ENCODE measurements around the gene B4GALT1. TPM values are rescaled to one million over a fixed set of nuclear protein-coding genes. Genes with fewer than 3 reads are reported as not detected.

The B4GALT1 gene
- total RNA-seq, 4 donors from 2014 or later, result 23.7 to 126 (median 93.7) TPM

DNA sequence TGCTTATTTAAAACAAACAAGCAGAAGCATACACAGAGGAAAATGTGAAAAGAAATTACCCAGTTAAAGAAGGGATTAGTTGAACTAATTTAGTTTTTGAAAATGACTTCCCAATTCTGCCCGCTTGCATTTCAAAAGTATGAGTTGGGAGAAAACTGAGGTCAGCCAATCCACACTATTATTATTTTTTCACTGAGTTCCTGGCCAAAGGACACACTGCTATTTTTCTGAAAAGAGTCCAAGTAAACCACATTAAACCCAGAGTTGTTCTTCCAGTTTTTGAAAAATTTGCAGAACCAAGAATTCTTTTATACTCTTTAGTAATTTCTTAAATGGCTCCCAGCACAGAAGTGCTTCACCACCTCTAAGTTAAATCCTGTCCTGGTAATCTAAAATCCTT lies 98.1 kb downstream of the B4GALT1 start:
- intact Hi-C loops (cut with DNase I; ENCODE audit: low total_unique reads), result no loop called here
- peaks cover 0 to 78% (median 34%) of the 10 kb centered on the region in 4 donors for H3K36me3 ChIP-seq
- H3K4me1 ChIP-seq, result peaks cover 0 to 9% (median 0%) of the 10 kb centered on the region in 4 donors
- DNase-seq, result no peak
- in situ Hi-C loops (cut with MboI; ENCODE audit: low pct_ligation_motif_present in 1 of 4, low pct_unique_long_range_greater_than_20kb in 1 of 4, low sequenced_read_pairs in 3 of 4), result no loop called here
- H3K27ac ChIP-seq, result no peak overlapping the region
- no peak for TF ChIP-seq POLR2A (IDR thresholded peaks at IDR 0.05)
- TF ChIP-seq, protein P1, sequence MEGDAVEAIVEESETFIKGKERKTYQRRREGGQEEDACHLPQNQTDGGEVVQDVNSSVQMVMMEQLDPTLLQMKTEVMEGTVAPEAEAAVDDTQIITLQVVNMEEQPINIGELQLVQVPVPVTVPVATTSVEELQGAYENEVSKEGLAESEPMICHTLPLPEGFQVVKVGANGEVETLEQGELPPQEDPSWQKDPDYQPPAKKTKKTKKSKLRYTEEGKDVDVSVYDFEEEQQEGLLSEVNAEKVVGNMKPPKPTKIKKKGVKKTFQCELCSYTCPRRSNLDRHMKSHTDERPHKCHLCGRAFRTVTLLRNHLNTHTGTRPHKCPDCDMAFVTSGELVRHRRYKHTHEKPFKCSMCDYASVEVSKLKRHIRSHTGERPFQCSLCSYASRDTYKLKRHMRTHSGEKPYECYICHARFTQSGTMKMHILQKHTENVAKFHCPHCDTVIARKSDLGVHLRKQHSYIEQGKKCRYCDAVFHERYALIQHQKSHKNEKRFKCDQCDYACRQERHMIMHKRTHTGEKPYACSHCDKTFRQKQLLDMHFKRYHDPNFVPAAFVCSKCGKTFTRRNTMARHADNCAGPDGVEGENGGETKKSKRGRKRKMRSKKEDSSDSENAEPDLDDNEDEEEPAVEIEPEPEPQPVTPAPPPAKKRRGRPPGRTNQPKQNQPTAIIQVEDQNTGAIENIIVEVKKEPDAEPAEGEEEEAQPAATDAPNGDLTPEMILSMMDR (IDR thresholded peaks at IDR 0.05), result no peak
- no peak for TF ChIP-seq EP300 (IDR thresholded peaks at IDR 0.05; ENCODE audit: low read depth)
- no peak for TF ChIP-seq POLR2AphosphoS5 (IDR thresholded peaks at IDR 0.05)
- 86 to 91% methylated on average over 1 of the region's 1 CpG for WGBS, 2 donors (ENCODE audit: low coverage in 1 of 2)
- H3K4me3 ChIP-seq, result no peak overlapping the region
- H3K27me3 ChIP-seq, result no peaks in the 10 kb centered on the region
- no peaks in the 10 kb centered on the region for H3K9me3 ChIP-seq

DNA sequence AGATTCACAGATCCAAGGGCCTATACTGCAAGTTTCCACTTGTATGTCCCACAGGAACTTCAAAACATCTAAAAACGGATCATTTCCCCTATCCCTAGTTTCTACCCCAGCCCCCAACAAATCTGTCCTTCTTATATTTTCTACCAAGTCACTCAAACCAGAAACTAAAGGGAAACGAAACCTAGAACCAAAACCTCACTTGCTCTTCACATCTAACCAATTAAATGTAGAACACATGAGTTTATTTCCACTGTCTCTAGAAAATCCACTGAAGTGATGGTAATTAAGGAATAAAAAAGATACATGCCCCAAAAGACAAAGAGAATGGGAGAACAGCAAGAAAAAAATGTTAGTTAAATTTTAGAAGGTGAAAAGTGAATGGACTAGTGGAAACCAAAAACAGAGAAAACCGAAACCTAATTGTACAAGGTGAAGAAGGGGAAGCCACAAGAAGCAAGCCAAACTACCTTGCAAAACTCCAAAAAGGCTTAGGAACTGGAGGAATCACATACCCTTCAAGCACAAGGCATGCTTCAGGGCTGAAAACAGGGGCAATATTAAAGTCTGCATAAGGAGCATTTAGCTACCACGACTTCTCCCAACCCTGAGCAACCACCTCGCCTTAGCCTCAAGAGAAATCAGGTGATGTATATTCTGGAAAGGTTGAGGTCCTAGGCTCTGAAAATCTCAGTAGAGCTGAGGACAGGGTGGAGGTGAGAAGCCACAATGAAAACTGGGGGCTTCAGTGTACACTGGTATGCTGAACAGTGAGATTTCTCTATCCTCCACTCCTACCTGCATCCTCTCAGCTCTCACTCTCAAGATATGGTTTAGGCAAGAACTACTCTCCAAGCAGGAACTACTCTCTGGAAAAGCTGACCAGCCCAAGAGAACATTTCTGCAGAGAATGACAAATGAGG lies 101.7 kb downstream of the B4GALT1 start:
- TF ChIP-seq, protein P1 (IDR thresholded peaks at IDR 0.05), result no peak
- no peak for TF ChIP-seq POLR2AphosphoS5 (IDR thresholded peaks at IDR 0.05)
- no peak for TF ChIP-seq POLR2A (IDR thresholded peaks at IDR 0.05)
- no peak for TF ChIP-seq EP300 (IDR thresholded peaks at IDR 0.05; ENCODE audit: low read depth)
- H3K4me1 ChIP-seq, result peaks cover 0 to under 1% (median 0%) of the 10 kb centered on the region in 4 donors
- H3K36me3 ChIP-seq, result peaks cover 0 to 79% (median 32%) of the 10 kb centered on the region in 4 donors
- in situ Hi-C loops (cut with MboI; ENCODE audit: low pct_ligation_motif_present in 1 of 4, low pct_unique_long_range_greater_than_20kb in 1 of 4, low sequenced_read_pairs in 3 of 4) (no loop called here), intact Hi-C loops (cut with DNase I; ENCODE audit: low total_unique reads) (no loop called here)
- no peak overlapping the region for H3K27ac ChIP-seq
- H3K27me3 ChIP-seq, result no peaks in the 10 kb centered on the region
- DNase-seq, result no peak
- H3K9me3 ChIP-seq, result no peaks in the 10 kb centered on the region
- 76% methylated on average over 4 to 5 of the region's 5 CpGs for WGBS, 2 donors (ENCODE audit: low coverage in 1 of 2)
- no peak overlapping the region for H3K4me3 ChIP-seq

Small RNA genes lying within 50 kb of the gene (small RNA-seq; reads per million reads assigned to genes)
- gene RNU4ATAC15P, result 0 reads per million in 4 donors

Other genes with a start within 250 kb of the B4GALT1 start
- 10 to 100 TPM in 3 of 4 donors, 1 to 10 TPM in 1; 8.6 to 24.1 (median 13.7) TPM for gene APTX, start 165.7 kb downstream of the B4GALT1 start, total RNA-seq
- 10 to 100 TPM in 3 of 4 donors, 1 to 10 TPM in 1; 7.9 to 68.3 (median 47.1) TPM for gene DNAJA1, start 142.1 kb downstream of the B4GALT1 start, total RNA-seq
- 10 to 100 TPM in 2 of 4 donors, 1 to 10 TPM in 2; 7.2 to 14.6 (median 10.4) TPM for gene SMU1, start 90.7 kb downstream of the B4GALT1 start, total RNA-seq
- gene SPINK4, start 72.8 kb upstream of the B4GALT1 start, total RNA-seq, result 10 to 100 TPM in 1 of 4 donors, 1 to 10 TPM in 1, not detected in 2; 6.6 to 77.8 TPM
- 100 to 1,000 TPM in 3 of 4 donors, 10 to 100 TPM in 1; 73.2 to 185 (median 131) TPM for gene BAG1, start 97.4 kb upstream of the B4GALT1 start, total RNA-seq
- 100 to 1,000 TPM in 1 of 4 donors, 10 to 100 TPM in 3; 23.3 to 100 (median 56.5) TPM for gene CHMP5, start 97.7 kb upstream of the B4GALT1 start, total RNA-seq
- gene NFX1, start 123.2 kb upstream of the B4GALT1 start, total RNA-seq, result 10 to 100 TPM; 17.7 to 61.6 (median 50.2) TPM
- 100 to 1,000 TPM in 1 of 4 donors, 10 to 100 TPM in 3; 11.9 to 207 (median 27.7) TPM for gene AQP7, start 235.2 kb upstream of the B4GALT1 start, total RNA-seq

Data from transverse colon (tissue), 4 donors.